Trophoblast cell (in vitro differentiated cells and primary cell): Measurements from ENCODE around the gene SF3B6.

Experiments used
- DNase-seq, 2 donors: peaks; one replicate each; pipeline ENCODE4 v3.0.0-alpha.2; 2016
- H2AFZ ChIP-seq: 2 replicates; pipeline ENCODE4 v1.6.1; 2013; ENCODE audit warnings: low read length, moderate library complexity, mild to moderate bottlenecking; ENCODE audit not compliant: insufficient read depth, poor library complexity
- H2AK5ac ChIP-seq: 2 replicates; pipeline ENCODE4 v1.6.1; 2013; ENCODE audit warnings: mild to moderate bottlenecking, low read length
- H2BK120ac ChIP-seq: 2 replicates; pipeline ENCODE4 v1.6.1; 2013; ENCODE audit warnings: low read length, mild to moderate bottlenecking, moderate library complexity; ENCODE audit not compliant: insufficient read depth, poor library complexity
- H2BK12ac ChIP-seq: 2 replicates; pipeline ENCODE4 v1.6.1; 2013; ENCODE audit warnings: mild to moderate bottlenecking, low read length, moderate library complexity
- H2BK5ac ChIP-seq: 2 replicates; pipeline ENCODE4 v1.6.1; 2013; ENCODE audit warnings: low read length, low read depth, moderate library complexity, mild to moderate bottlenecking; ENCODE audit not compliant: poor library complexity
- H3K14ac ChIP-seq: 2 replicates; pipeline ENCODE4 v1.6.1; 2013; ENCODE audit warnings: mild to moderate bottlenecking, low read length
- H3K18ac ChIP-seq: 2 replicates; pipeline ENCODE4 v1.6.1; 2013; ENCODE audit warnings: mild to moderate bottlenecking, low read length
- H3K23ac ChIP-seq: 2 replicates; pipeline ENCODE4 v1.6.1; 2013; ENCODE audit warnings: low read length
- H3K27ac ChIP-seq: 2 replicates; pipeline ENCODE4 v1.5.1; 2013; ENCODE audit warnings: low read depth, mild to moderate bottlenecking, inconsistent platforms, low read length, moderate library complexity
- H3K27me3 ChIP-seq: 2 replicates; pipeline ENCODE4 v1.6.1; 2013; ENCODE audit warnings: inconsistent platforms, mild to moderate bottlenecking, low read length, moderate library complexity; ENCODE audit not compliant: insufficient read depth
- H3K36me3 ChIP-seq, 2 experiments: 1 replicate in 1 of 2; 2 replicates in 1 of 2; pipeline ENCODE4 v1.6.1; 2013; ENCODE audit warnings: low read length in 2 of 2, mild to moderate bottlenecking in 2 of 2, moderate library complexity in 1 of 2; ENCODE audit not compliant: insufficient read depth in 2 of 2, control insufficient read depth in 1 of 2
- H3K4ac ChIP-seq: 2 replicates; pipeline ENCODE4 v1.6.1; 2013; ENCODE audit warnings: low read depth, mild to moderate bottlenecking, low read length, moderate library complexity
- H3K4me1 ChIP-seq, 2 experiments: 1 replicate in 1 of 2; 2 replicates in 1 of 2; pipeline ENCODE4 v1.6.1; 2013; ENCODE audit warnings: low read length in 2 of 2, mild to moderate bottlenecking in 2 of 2, moderate library complexity in 1 of 2; ENCODE audit not compliant: insufficient read depth in 2 of 2, control insufficient read depth in 1 of 2
- H3K4me2 ChIP-seq: 2 replicates; pipeline ENCODE4 v1.6.1; 2013; ENCODE audit warnings: inconsistent platforms, mild to moderate bottlenecking, low read length, moderate library complexity
- H3K4me3 ChIP-seq: 2 replicates; pipeline ENCODE4 v1.5.1; 2013; ENCODE audit warnings: mild to moderate bottlenecking, low read depth, low read length, inconsistent platforms
- H3K79me1 ChIP-seq: one replicate; pipeline ENCODE4 v1.6.1; 2013; ENCODE audit warnings: low read length
- H3K79me2 ChIP-seq: 2 replicates; pipeline ENCODE4 v1.6.1; 2013; ENCODE audit warnings: low read length, mild to moderate bottlenecking; ENCODE audit not compliant: control insufficient read depth, insufficient read depth, poor library complexity
- H3K9ac ChIP-seq: 2 replicates; pipeline ENCODE4 v1.6.1; 2013; ENCODE audit warnings: mild to moderate bottlenecking, low read length
- H3K9me3 ChIP-seq: 2 replicates; pipeline ENCODE4 v1.6.1; 2013; ENCODE audit warnings: low read depth, mild to moderate bottlenecking, control low read depth, inconsistent platforms, low read length; ENCODE audit not compliant: insufficient read depth
- H4K12ac ChIP-seq: 2 replicates; pipeline ENCODE4 v1.6.1; 2013; ENCODE audit warnings: low read depth, mild to moderate bottlenecking, low read length, moderate library complexity
- H4K8ac ChIP-seq: 2 replicates; pipeline ENCODE4 v1.6.1; 2013; ENCODE audit warnings: low read depth, mild to moderate bottlenecking, low read length, moderate library complexity
- H4K91ac ChIP-seq: one replicate; pipeline ENCODE4 v1.6.1; 2013; ENCODE audit warnings: low read depth, mild to moderate bottlenecking, low read length, moderate library complexity
- WGBS: extraction: QIAGEN DNeasy Blood & Tissue Kit; methylation state at CpG from one replicate; pipeline ENCODE4 v1.1.7; 2013; ENCODE audit warnings: missing lambda C conversion rate; ENCODE audit not compliant: insufficient read length, insufficient coverage; ENCODE audit errors: extremely low coverage; 5-methylcytosine and 5-hydroxymethylcytosine counted together

The SF3B6 gene

GRCh38 chr2:24107336-24107735, 31.2 kb upstream of the SF3B6 start:
- WGBS = no CpG with 5 or more reads among the region's 1 CpG
- Histone ChIP-seq H3K23ac (no peak overlapping the region), H3K4me3 (no peak overlapping the region), H2BK5ac (no peak overlapping the region), H3K18ac (no peak overlapping the region), H2AK5ac (no peak overlapping the region), H3K27ac (no peak overlapping the region), H3K9me3 (peaks cover 2% of the 10 kb centered on the region), H4K91ac (no peak overlapping the region), H2AFZ (no peak overlapping the region), H3K4ac (no peak overlapping the region), H4K8ac (no peak overlapping the region), H2BK12ac (no peak overlapping the region), H3K14ac (no peak overlapping the region), H4K12ac (no peak overlapping the region), H2BK120ac (no peak overlapping the region), H3K4me2 (no peak overlapping the region), H3K4me1 (peaks cover 6 to 9% of the 10 kb centered on the region in 2 experiments), H3K9ac (no peak overlapping the region), H3K79me2 (no peaks in the 10 kb centered on the region), H3K79me1 (no peaks in the 10 kb centered on the region), H3K36me3 (no peaks in the 10 kb centered on the region), H3K27me3 (no peaks in the 10 kb centered on the region)
- no peak for DNase-seq

GRCh38 chr2:24106786-24107185, 30.7 kb upstream of the SF3B6 start:
- Histone ChIP-seq H2AFZ (no peak overlapping the region), H3K4me2 (no peak overlapping the region), H4K12ac (no peak overlapping the region), H4K8ac (no peak overlapping the region), H3K4me3 (no peak overlapping the region), H3K23ac (no peak overlapping the region), H3K9me3 (peaks cover 2% of the 10 kb centered on the region), H2AK5ac (no peak overlapping the region), H3K36me3 (no peaks in the 10 kb centered on the region), H3K79me2 (no peaks in the 10 kb centered on the region), H3K4ac (no peak overlapping the region), H3K79me1 (no peaks in the 10 kb centered on the region), H3K27me3 (no peaks in the 10 kb centered on the region), H2BK12ac (no peak overlapping the region), H3K27ac (no peak overlapping the region), H3K18ac (no peak overlapping the region), H3K9ac (no peak overlapping the region), H4K91ac (no peak overlapping the region), H3K4me1 (peaks cover 6 to 9% of the 10 kb centered on the region in 2 experiments), H2BK5ac (no peak overlapping the region), H2BK120ac (no peak overlapping the region), H3K14ac (no peak overlapping the region)
- DNase-seq = no peak

DNA sequence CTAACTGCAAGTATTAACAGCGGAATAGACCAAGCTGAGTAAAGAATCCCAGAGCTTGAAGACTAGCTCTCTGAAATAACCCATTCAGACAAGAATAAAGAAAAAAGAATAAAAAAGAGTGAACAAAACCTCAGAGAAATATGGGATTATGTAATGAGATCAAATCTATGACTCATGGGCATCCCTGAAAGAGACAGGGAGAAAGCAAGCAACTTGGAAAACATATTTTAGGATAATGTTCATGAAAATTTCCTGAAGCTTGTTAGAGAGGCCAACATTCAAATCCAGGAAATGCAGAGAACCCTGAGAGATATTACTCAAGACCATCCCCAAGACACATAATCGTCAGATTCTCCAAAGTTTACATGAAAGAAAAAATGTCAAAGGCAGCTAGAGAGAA, 29.7 kb upstream of the SF3B6 start:
- no peak overlapping the region for H2BK5ac ChIP-seq
- H3K4ac ChIP-seq = no peak overlapping the region
- H2AFZ ChIP-seq = no peak overlapping the region
- no peaks in the 10 kb centered on the region for H3K27me3 ChIP-seq
- H3K4me3 ChIP-seq = no peak overlapping the region
- no peaks in the 10 kb centered on the region for H3K79me2 ChIP-seq
- H4K91ac ChIP-seq = no peak overlapping the region
- no CpG with 5 or more reads among the region's 2 CpGs for WGBS
- H3K14ac ChIP-seq = no peak overlapping the region
- H3K4me1 ChIP-seq = peaks cover 2 to 4% of the 10 kb centered on the region in 2 experiments
- H3K18ac ChIP-seq = no peak overlapping the region
- H4K8ac ChIP-seq = no peak overlapping the region
- H2AK5ac ChIP-seq = no peak overlapping the region
- no peaks in the 10 kb centered on the region for H3K36me3 ChIP-seq
- no peak overlapping the region for H3K9ac ChIP-seq
- H3K79me1 ChIP-seq = no peaks in the 10 kb centered on the region
- H4K12ac ChIP-seq = no peak overlapping the region
- no peak overlapping the region for H3K4me2 ChIP-seq
- peaks cover 2% of the 10 kb centered on the region for H3K9me3 ChIP-seq
- no peak overlapping the region for H2BK12ac ChIP-seq
- no peak for DNase-seq
- H3K23ac ChIP-seq = no peak overlapping the region
- no peak overlapping the region for H2BK120ac ChIP-seq
- H3K27ac ChIP-seq = no peak overlapping the region

GRCh38 chr2:24104906-24105305, 28.8 kb upstream of the SF3B6 start:
- no peaks in the 10 kb centered on the region for H3K4me1 ChIP-seq
- H3K4ac ChIP-seq = no peak overlapping the region
- H3K79me1 ChIP-seq = no peaks in the 10 kb centered on the region
- no peak overlapping the region for H2BK120ac ChIP-seq
- no peak overlapping the region for H3K4me2 ChIP-seq
- H3K79me2 ChIP-seq = no peaks in the 10 kb centered on the region
- no peak overlapping the region for H4K91ac ChIP-seq
- no peak overlapping the region for H4K8ac ChIP-seq
- WGBS = no CpG with 5 or more reads among the region's 4 CpGs
- H2BK12ac ChIP-seq = no peak overlapping the region
- no peak overlapping the region for H3K9ac ChIP-seq
- no peak overlapping the region for H3K4me3 ChIP-seq
- no peaks in the 10 kb centered on the region for H3K36me3 ChIP-seq
- H3K18ac ChIP-seq = no peak overlapping the region
- no peaks in the 10 kb centered on the region for H3K27me3 ChIP-seq
- H4K12ac ChIP-seq = no peak overlapping the region
- no peak overlapping the region for H2AK5ac ChIP-seq
- peaks cover 2% of the 10 kb centered on the region for H3K9me3 ChIP-seq
- H3K27ac ChIP-seq = no peak overlapping the region
- H3K14ac ChIP-seq = no peak overlapping the region
- no peak overlapping the region for H3K23ac ChIP-seq
- H2AFZ ChIP-seq = no peak overlapping the region
- H2BK5ac ChIP-seq = no peak overlapping the region
- no peak for DNase-seq
